Endometrial microvascular endothelial cells (primary cell): ENCODE results near the gene CCNH. TPM values are rescaled to one million over a fixed set of nuclear protein-coding genes. Genes with fewer than 3 reads are reported as not detected.

Experiments
- in situ Hi-C: cut with HindIII; loops from 2 replicates; pipeline ENCODE4 v1.10.0; 2017; ENCODE audit warnings: low sequenced_read_pairs, low pct_unique_long_range_greater_than_20kb; ENCODE audit errors: inconsistent ontology term
- total RNA-seq: library from RNA; depleted of rRNA; stranded (reverse); fragments of >200 nt; gene quantifications from one replicate; pipeline ENCODE4 v1.2.3, GENCODE V29; 2015; ENCODE audit errors: inconsistent ontology term

The CCNH gene
- total RNA-seq, 1 donor from 2014 or later, result 89.5 TPM

GRCh38 chr5:87405472-87406155 lies 7.1 kb downstream of the CCNH start:
- in situ Hi-C loops, result no loop called here

GRCh38 chr5:87404359-87404758 lies 8.4 kb downstream of the CCNH start:
- in situ Hi-C loops, result no loop called here

- in situ Hi-C loops, result no loop called here
Observed at GRCh38 chr5:87403899-87404298, 8.8 kb downstream of the CCNH start.

GRCh38 chr5:87403409-87403808 lies 9.3 kb downstream of the CCNH start:
- in situ Hi-C loops, result no loop called here

DNA sequence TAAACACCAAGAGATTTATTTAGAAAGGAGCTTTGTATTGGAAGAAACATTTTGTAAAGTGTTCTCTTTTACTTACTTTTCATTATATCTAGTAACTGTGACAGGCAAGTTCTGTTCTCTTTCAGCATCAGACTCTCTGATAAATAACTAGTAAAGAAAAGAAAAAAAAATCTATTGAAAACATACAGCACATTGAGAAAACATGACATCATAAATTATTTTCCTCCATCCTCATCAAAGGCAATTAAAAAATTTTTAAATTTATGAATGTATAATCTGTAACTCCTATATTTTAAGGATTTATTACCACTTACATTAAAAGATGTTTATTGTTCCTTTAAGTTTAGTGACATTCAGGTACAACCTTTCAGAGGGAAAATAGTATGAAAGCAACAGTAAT lies 11.1 kb downstream of the CCNH start:
- in situ Hi-C loops, result no loop called here

- in situ Hi-C loops, result no loop called here
Observed at GRCh38 chr5:87400305-87400899, 12.3 kb downstream of the CCNH start.

GRCh38 chr5:87399720-87400119 lies 13.0 kb downstream of the CCNH start:
- in situ Hi-C loops, result no loop called here

DNA sequence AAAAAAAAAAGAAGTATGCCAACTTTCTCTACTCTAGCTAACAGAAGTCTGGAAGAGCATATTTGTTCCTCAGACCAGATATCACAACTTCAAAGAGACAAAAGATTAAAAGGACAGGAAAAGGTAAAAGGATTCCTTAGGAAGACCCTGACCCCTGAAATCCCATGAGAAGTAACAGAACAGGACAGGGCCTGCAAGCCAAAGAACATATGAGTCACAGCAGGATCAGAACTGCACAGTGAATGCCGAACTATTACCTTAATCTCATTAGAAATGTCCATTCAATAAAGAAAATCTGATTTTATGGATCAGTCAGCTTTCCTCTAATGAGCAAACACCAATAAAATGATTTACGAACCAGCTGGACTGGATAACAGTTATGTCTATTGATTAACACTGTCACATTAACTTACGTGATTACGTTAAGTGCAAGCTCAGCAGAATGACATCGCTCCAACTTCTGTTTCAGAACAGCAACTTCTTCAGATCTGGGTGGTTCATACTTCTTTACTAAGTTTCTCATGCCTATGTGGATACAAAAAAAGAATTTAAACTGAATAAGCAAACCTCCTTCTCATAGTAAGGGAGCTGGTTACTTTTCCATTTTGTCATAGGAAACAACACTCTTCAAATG lies 13.6 kb downstream of the CCNH start:
- in situ Hi-C loops, result no loop called here

GRCh38 chr5:87394411-87395165 lies 18.1 kb downstream of the CCNH start:
- in situ Hi-C loops, result no loop called here

GRCh38 chr5:87393331-87393730 lies 19.4 kb downstream of the CCNH start:
- in situ Hi-C loops, result no loop called here

- in situ Hi-C loops, result no loop called here
Observed at GRCh38 chr5:87392801-87393200, 19.9 kb downstream of the CCNH start.

DNA sequence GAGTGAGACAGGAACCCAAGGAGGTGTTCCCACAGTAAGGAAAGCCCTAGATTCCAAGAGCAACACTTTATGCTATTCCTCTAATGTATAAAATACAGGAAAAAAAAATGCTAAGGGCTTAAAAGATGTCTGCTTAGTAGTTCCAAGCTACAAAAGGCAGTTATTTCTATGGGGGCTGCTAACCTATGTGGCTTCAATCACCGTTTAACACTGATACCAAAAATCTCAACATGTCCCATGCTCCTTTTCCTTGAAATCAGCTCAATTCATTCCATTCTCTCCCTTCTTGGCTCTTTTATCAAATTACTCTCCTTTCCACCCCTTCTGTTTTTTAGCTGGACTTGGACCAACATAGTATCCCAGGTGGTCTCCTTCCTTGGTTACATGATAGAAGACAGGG lies 20.6 kb downstream of the CCNH start:
- in situ Hi-C loops, result no loop called here

DNA sequence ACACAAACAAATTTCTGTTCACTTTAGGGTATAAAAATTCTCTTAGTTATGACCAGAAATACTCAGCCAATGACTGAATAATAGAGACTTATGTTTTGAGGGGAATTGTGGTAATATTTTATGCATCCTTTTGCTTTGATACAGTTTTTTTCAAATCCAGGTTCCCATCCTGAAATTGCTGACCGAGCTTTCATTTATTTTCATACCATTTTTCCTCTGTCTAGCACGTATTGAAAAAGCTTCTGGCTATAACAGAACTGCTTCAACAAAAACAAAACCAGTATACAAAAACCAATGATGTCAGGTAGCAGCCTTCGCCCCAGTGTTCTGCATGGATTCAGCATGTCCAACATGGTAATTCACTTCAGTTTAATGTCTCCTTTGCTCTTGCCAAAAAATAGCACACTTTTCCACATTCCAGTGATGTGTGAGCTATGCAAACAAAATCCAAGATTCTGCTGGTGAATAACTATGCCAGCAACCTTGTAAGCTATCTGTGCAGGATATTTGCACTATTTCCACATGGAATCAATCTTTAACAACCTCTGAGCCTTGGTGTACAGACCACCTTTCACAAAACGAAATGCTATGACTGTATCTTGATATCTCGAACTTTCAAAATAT lies 22.0 kb downstream of the CCNH start:
- in situ Hi-C loops, result no loop called here

GRCh38 chr5:87390075-87390474 lies 22.7 kb downstream of the CCNH start:
- in situ Hi-C loops, result no loop called here

- in situ Hi-C loops, result no loop called here
Observed at GRCh38 chr5:87389296-87390034, 23.3 kb downstream of the CCNH start.

- in situ Hi-C loops, result no loop called here
Observed at GRCh38 chr5:87388129-87388528, 24.6 kb downstream of the CCNH start.

DNA sequence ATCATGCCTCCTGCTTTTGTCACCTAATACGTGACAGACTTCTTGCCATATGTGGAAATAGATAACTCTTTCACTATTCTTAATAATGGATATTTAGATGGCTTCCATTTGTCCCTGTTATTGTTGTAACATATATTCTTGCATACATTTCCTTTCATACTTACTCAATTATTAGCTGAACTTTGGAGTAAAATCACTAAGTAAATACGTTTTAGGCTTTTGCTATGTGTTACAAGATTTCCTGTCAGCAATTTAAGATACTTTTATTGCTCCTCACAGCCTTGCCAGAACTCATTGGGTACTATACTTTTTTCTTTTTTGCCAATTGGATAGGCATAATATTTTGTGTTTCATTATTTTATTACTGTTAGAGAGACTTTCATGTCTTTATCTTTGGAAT lies 26.9 kb downstream of the CCNH start:
- in situ Hi-C loops, result no loop called here

- in situ Hi-C loops, result no loop called here
Observed at GRCh38 chr5:87383216-87383615, 29.5 kb downstream of the CCNH start.

- in situ Hi-C loops, result no loop called here
Observed at GRCh38 chr5:87382224-87382623, 30.5 kb downstream of the CCNH start.
